NCI-H526 (cell line): ENCODE measurements around the gene ABR.
"Not testable (repeated sequence)": the region's sequence is repeated elsewhere in the genome, so short reads cannot be mapped to it uniquely, and the experiment has no call there.

Experiments
- DNase-seq, 2 experiments: peaks; one replicate each; lab custom pipeline; 2025; lab: John Stamatoyannopoulos, UW

ABR gene

GRCh38 chr17:1008008-1008761, 171.6 kb downstream of the ABR start:
- no peak for DNase-seq

DNA sequence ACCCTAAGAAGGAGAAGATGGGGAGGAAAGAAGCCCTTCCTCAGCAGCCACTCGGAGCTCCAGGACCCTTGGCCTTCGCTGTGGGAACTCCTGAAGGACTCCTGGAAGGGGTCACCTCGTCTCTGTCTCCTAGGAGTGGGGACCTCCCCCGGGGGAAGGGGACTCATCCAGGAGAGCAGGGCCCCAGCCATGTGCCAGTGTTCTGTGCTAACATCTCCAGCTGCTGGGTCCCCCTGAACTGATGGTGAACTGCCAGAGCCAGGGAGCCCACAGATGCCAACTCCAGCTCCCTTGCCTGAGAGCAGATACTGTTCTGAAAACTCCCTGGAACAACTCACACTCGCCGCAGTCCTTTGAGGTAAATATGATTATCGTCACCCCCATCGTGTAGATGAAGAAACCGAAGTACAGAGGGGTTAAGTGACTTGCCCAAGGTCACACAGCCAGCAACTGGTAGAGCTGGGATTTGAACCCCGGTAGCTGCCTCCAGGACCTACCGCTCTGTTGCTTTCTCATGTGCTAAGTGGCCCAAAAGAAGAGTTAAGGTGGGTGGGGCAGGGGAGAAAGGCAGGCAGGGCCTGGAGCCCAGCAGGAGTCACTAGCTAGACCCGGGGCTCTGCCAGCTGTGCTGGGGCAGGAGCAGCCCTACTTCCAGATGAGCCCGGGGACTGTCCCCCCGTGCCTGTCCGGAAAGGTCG, 172.3 kb downstream of the ABR start:
- DNase-seq: no peak

DNA sequence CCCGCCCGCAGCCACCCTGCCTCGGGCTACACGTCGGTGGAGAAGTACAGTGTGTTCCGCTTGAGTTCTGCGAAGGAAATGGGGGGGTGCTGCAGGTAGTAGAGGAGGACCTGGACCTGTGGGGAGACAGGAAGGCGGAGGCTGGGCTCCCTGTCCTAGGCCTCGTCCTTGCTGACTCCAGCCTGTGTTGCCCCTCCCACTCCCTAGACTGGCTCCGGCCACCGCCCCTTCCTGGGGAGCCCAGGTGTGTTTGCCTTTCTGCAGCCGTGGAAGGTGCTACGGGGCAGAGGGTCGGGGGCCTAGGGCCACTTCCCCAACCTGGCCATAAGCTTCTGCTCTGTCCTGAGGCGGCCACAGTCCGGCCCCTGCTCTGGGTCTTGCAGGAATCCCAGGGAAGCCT, 173.7 kb downstream of the ABR start:
- DNase-seq: peak in 1 of 2 experiments; percentile 8

- DNase-seq: peak in 1 of 2 experiments; percentile 11
Observed at GRCh38 chr17:1005361-1005946, 174.3 kb downstream of the ABR start.

GRCh38 chr17:1004769-1005295, 174.9 kb downstream of the ABR start:
- no peak for DNase-seq

DNA sequence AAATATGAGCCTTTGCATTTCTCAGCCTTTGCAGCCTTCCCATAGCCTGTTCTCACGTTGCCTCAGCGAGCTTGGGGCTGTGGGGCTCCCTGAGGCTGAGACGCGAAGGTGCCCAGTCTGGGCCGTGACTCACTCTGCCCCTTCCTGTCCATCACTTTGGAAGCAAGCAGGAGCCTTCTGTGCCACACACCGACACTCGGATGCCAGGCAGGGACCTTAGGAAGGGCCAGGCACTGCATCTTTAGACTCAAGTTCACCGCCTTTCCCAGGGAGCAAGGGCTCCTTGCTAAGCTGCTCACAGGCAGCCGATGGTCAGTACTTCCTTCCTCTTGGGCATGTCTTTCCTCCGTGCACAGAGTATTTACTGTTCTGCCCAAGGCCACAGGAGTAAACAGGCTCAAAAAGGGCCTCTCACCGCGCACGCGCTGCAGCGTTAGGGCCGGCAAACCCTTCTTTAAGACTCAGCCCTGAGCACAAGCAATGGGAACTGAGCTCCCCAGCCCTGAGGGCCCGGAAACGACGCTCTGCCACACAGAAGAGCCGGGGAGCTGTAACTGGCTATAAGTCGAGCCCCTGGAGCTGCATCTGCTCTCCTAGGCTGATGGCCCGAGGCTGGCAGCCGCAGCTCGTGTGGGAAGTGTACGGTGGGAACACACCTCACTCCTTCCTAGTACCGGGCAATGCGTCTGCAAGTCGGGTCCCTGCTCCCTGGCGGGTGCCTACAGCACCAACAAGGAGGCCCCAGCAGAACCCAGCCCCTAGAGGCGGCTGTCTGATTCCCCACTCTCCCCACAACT, 175.6 kb downstream of the ABR start:
- DNase-seq: no peak

GRCh38 chr17:1003633-1003971, 176.2 kb downstream of the ABR start:
- no peak for DNase-seq

DNA sequence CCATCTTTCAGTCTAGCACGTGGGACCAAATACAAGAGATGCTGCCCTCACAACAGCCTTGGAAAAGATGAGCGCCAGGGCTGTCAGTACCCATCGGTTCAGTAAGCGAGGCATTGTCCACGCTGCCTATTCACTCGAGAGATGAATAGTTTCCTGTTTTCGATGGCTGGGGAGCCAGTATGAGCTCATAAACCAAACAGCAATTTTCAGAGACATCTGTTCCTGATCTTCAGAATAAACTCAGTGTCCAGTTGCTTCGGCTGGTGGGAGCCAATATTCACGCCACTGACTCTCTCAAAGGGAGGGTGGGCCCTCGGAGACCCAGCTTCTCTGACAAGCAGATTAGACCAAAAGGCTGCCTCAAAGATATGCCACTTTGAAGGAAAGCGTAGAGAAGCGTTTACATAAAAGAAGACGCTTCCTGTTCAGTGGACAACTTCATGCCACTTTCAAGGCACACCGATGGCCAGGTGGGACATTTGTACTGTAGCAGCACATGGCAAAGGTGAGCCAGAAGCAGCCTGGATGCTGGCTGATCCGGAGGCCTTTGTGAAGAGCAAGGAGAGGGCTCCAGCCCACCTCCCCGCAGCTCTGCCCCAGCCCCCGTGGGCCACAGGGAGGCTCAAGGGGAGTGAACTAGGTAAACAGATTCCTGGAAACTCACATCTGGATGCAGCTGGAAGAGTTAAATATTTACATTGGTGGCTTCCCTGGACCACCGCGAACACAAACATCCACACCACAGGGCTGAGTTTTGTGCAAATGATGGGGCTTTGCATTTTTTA, 176.8 kb downstream of the ABR start:
- DNase-seq: no peak

DNA sequence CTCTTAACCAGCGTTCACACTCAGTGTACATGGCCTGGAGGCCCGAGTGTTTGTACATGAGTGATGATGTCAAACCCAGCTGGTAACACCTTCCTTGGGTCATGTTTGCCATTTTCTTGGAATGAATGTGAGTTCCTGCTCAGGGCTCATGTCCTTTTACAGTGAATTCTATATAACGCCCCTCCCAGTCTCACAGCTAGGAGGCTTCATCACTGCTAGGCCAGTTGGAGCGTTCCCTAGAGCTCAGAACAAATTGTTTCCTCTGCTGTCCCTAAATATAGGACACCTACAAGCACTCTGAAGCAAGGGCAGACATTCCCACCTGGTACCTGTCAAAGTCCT, 177.4 kb downstream of the ABR start:
- DNase-seq: no peak

- no peak for DNase-seq
Observed at GRCh38 chr17:1001640-1002411, 178.0 kb downstream of the ABR start.

- no peak for DNase-seq
Observed at GRCh38 chr17:1000597-1001461, 179.0 kb downstream of the ABR start.

DNA sequence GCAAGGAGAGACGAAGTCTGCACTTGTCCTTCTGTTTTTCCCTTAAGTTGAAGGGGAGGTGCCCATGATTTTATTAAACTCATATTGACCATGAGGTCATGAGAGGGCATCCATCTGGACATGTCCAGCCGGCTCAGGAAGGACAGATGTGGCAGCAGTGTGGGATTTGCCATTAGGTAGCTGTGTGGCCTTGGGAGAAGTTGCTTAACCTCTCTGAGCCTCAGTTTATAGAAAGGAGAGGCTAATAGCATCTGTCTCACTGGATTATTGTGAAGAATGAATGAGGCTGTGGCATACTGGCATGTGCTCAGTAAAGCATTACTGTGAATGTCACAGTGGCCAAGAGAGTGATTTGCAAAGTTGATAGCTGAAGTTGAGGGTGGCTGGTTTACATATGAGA, 181.7 kb downstream of the ABR start:
- no peak for DNase-seq

GRCh38 chr17:996554-997344, 183.0 kb downstream of the ABR start, which contains the start of gene TIMM22:
TIMM22 (plus strand) TSS chr17:997129; CDS start chr17:997143, 14 bp downstream.
- peak; percentile 93 to 96 for DNase-seq

- not testable (repeated sequence) for DNase-seq
Observed at GRCh38 chr17:995324-995723, 184.5 kb downstream of the ABR start.

GRCh38 chr17:992933-993332, 186.8 kb downstream of the ABR start:
- no peak for DNase-seq

DNA sequence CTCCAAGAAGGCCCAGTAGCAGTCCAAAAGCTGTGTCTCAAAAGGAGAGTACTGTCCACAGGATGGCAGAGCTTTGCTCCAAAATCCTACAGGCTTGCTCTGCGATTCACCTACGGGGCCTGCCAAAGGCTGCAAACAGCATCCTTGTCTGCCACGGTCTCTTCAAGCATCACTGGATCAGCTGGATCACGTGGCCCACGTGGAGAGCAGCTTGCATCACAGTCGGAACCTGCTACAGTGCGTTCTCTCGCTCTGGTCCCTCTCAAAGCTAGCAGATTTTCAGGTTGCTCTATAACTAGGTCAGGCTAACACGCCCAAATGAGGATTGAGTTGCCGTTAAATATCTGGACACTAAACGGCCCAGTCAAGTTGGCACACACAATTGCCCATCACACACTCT, 191.2 kb downstream of the ABR start:
- DNase-seq: no peak

GRCh38 chr17:987931-988330, 191.8 kb downstream of the ABR start:
- no peak for DNase-seq

- DNase-seq: no peak
Observed at GRCh38 chr17:986322-986929, 193.4 kb downstream of the ABR start.
